Mesendoderm (in vitro differentiated cells): Measurements from ENCODE around the gene EFNA1.

Source experiments
- DNase-seq: peaks from one replicate; pipeline ENCODE4 v3.0.0; 2013
- H2AK5ac ChIP-seq: 2 replicates; pipeline ENCODE4 v1.6.1; 2013; ENCODE audit warnings: low read length, inconsistent platforms
- H2BK120ac ChIP-seq: 2 replicates; pipeline ENCODE4 v1.6.1; 2013; ENCODE audit warnings: low read depth, mild to moderate bottlenecking, low read length, moderate library complexity, mixed read lengths
- H2BK15ac ChIP-seq: replicated peaks from 2 replicates; pipeline ENCODE4 v1.6.1; 2013; ENCODE audit warnings: low read depth, mild to moderate bottlenecking, moderate library complexity
- H2BK5ac ChIP-seq: 2 replicates; pipeline ENCODE4 v1.6.1; 2013; ENCODE audit warnings: low read length, inconsistent platforms
- H3K18ac ChIP-seq: 2 replicates; pipeline ENCODE4 v1.6.1; 2013; ENCODE audit warnings: mild to moderate bottlenecking, low read length, mixed read lengths
- H3K23ac ChIP-seq: one replicate; pipeline ENCODE4 v1.6.1; 2013; ENCODE audit warnings: low read length
- H3K27ac ChIP-seq: 2 replicates; pipeline ENCODE4 v1.5.1; 2013; ENCODE audit warnings: low read depth, mild to moderate bottlenecking, inconsistent platforms, low read length, moderate library complexity
- H3K27me3 ChIP-seq: 2 replicates; pipeline ENCODE4 v1.6.1; 2013; ENCODE audit warnings: low read length, control low read depth, mild to moderate bottlenecking, inconsistent platforms; ENCODE audit not compliant: insufficient read depth, poor library complexity
- H3K36me3 ChIP-seq: 2 replicates; pipeline ENCODE4 v1.6.1; 2013; ENCODE audit warnings: low read length, inconsistent platforms; ENCODE audit not compliant: control insufficient read depth, insufficient read depth
- H3K4ac ChIP-seq: one replicate; pipeline ENCODE4 v1.6.1; 2013; ENCODE audit warnings: low read depth, mild to moderate bottlenecking, low read length, moderate library complexity
- H3K4me1 ChIP-seq: 2 replicates; pipeline ENCODE4 v1.6.1; 2013; ENCODE audit warnings: low read depth, low read length, inconsistent platforms; ENCODE audit not compliant: control insufficient read depth
- H3K4me2 ChIP-seq: 2 replicates; pipeline ENCODE4 v1.6.1; 2013; ENCODE audit warnings: low read length
- H3K4me3 ChIP-seq: 2 replicates; pipeline ENCODE4 v1.5.1; 2013; ENCODE audit warnings: mild to moderate bottlenecking, low read length
- H3K56ac ChIP-seq: one replicate; pipeline ENCODE4 v1.6.1; 2013; ENCODE audit warnings: low read length
- H3K79me1 ChIP-seq: 2 replicates; pipeline ENCODE4 v1.6.1; 2013; ENCODE audit warnings: low read length, inconsistent platforms
- H3K79me2 ChIP-seq: 2 replicates; pipeline ENCODE4 v1.6.1; 2013; ENCODE audit warnings: mild to moderate bottlenecking, low read length; ENCODE audit not compliant: control insufficient read depth, insufficient read depth
- H3K9ac ChIP-seq: 2 replicates; pipeline ENCODE4 v1.6.1; 2013; ENCODE audit warnings: low read length, inconsistent platforms
- H4K5ac ChIP-seq: one replicate; pipeline ENCODE4 v1.6.1; 2013; ENCODE audit warnings: low read length
- H4K8ac ChIP-seq: one replicate; pipeline ENCODE4 v1.6.1; 2013; ENCODE audit warnings: low read depth, mild to moderate bottlenecking, control low read depth, low read length, moderate library complexity
- WGBS: extraction: QIAGEN DNeasy Blood & Tissue Kit; methylation state at CpG from one replicate; pipeline ENCODE4 v1.1.7; 2013; ENCODE audit warnings: low lambda C conversion rate, missing lambda C conversion rate; ENCODE audit not compliant: insufficient coverage; ENCODE audit errors: extremely low coverage; 5-methylcytosine and 5-hydroxymethylcytosine counted together

The EFNA1 gene

GRCh38 chr1:155092641-155093040 lies 35.0 kb upstream of the EFNA1 start:
- no peak for DNase-seq
- no peak overlapping the region for H2AK5ac ChIP-seq
- H4K5ac ChIP-seq, result no peak overlapping the region
- no peak overlapping the region for H4K8ac ChIP-seq
- H3K27ac ChIP-seq, result no peak overlapping the region
- WGBS, result no CpG with 5 or more reads among the region's 12 CpGs
- H3K56ac ChIP-seq, result no peak overlapping the region
- H3K4me3 ChIP-seq, result no peak overlapping the region
- no peak overlapping the region for H2BK120ac ChIP-seq
- H3K79me2 ChIP-seq, result no peaks in the 10 kb centered on the region
- H3K36me3 ChIP-seq, result no peaks in the 10 kb centered on the region
- no peak overlapping the region for H2BK5ac ChIP-seq
- H3K4me1 ChIP-seq, result no peaks in the 10 kb centered on the region
- H3K27me3 ChIP-seq, result no peaks in the 10 kb centered on the region
- H3K23ac ChIP-seq, result no peak overlapping the region
- H3K9ac ChIP-seq, result no peak overlapping the region
- H3K79me1 ChIP-seq, result no peaks in the 10 kb centered on the region
- H3K4ac ChIP-seq, result no peak overlapping the region
- no peak overlapping the region for H3K18ac ChIP-seq
- H2BK15ac ChIP-seq, result no peak overlapping the region
- H3K4me2 ChIP-seq, result no peak overlapping the region

- Histone ChIP-seq H2AK5ac (no peak overlapping the region), H4K5ac (no peak overlapping the region), H3K4me1 (no peaks in the 10 kb centered on the region), H3K36me3 (no peaks in the 10 kb centered on the region), H2BK5ac (no peak overlapping the region), H3K18ac (no peak overlapping the region), H3K27me3 (no peaks in the 10 kb centered on the region), H3K9ac (no peak overlapping the region), H2BK15ac (no peak overlapping the region), H3K4ac (no peak overlapping the region), H3K79me1 (no peaks in the 10 kb centered on the region), H3K56ac (no peak overlapping the region), H2BK120ac (no peak overlapping the region), H3K23ac (no peak overlapping the region), H4K8ac (no peak overlapping the region), H3K4me2 (no peak overlapping the region), H3K27ac (no peak overlapping the region), H3K79me2 (no peaks in the 10 kb centered on the region), H3K4me3 (no peak overlapping the region)
- DNase-seq, result peak; percentile 70
- WGBS, result no CpG with 5 or more reads among the region's 13 CpGs
Observed at GRCh38 chr1:155093911-155094621, 33.6 kb upstream of the EFNA1 start.

DNA sequence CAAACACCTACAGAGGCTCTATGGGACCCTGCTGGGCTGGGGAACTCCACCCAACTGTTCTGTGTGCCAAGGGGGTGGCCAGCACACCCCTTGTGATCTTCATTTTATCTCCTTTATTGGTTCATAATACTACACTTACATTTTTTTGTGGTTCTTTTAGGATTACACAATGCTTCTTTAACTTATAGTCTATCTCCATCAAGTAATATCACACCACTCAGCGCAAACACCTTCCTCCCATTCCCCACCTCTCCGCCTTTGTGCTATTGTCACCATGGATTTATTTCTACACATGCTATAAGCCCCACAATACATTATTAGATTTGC lies 33.1 kb upstream of the EFNA1 start:
- Histone ChIP-seq H3K4me3 (no peak overlapping the region), H3K79me2 (no peaks in the 10 kb centered on the region), H3K4me1 (no peaks in the 10 kb centered on the region), H3K27ac (no peak overlapping the region), H3K27me3 (no peaks in the 10 kb centered on the region), H4K5ac (no peak overlapping the region), H2BK5ac (no peak overlapping the region), H3K4ac (no peak overlapping the region), H3K36me3 (no peaks in the 10 kb centered on the region), H3K4me2 (no peak overlapping the region), H2BK15ac (no peak overlapping the region), H2BK120ac (no peak overlapping the region), H3K79me1 (no peaks in the 10 kb centered on the region), H3K23ac (no peak overlapping the region), H3K9ac (no peak overlapping the region), H4K8ac (no peak overlapping the region), H3K18ac (no peak overlapping the region), H2AK5ac (no peak overlapping the region), H3K56ac (no peak overlapping the region)
- no CpG with 5 or more reads among the region's 2 CpGs for WGBS
- DNase-seq, result no peak

GRCh38 chr1:155099331-155099730 lies 28.3 kb upstream of the EFNA1 start:
- Histone ChIP-seq H3K4ac (no peak overlapping the region), H3K79me2 (no peaks in the 10 kb centered on the region), H3K4me2 (no peak overlapping the region), H3K23ac (no peak overlapping the region), H4K8ac (no peak overlapping the region), H2BK15ac (no peak overlapping the region), H3K79me1 (no peaks in the 10 kb centered on the region), H2AK5ac (no peak overlapping the region), H3K18ac (no peak overlapping the region), H3K56ac (no peak overlapping the region), H3K4me3 (no peak overlapping the region), H2BK5ac (no peak overlapping the region), H3K27ac (no peak overlapping the region), H3K27me3 (no peaks in the 10 kb centered on the region), H3K36me3 (no peaks in the 10 kb centered on the region), H3K4me1 (no peaks in the 10 kb centered on the region), H3K9ac (no peak overlapping the region), H4K5ac (no peak overlapping the region), H2BK120ac (no peak overlapping the region)
- no peak for DNase-seq
- WGBS, result no CpG with 5 or more reads among the region's 7 CpGs

DNA sequence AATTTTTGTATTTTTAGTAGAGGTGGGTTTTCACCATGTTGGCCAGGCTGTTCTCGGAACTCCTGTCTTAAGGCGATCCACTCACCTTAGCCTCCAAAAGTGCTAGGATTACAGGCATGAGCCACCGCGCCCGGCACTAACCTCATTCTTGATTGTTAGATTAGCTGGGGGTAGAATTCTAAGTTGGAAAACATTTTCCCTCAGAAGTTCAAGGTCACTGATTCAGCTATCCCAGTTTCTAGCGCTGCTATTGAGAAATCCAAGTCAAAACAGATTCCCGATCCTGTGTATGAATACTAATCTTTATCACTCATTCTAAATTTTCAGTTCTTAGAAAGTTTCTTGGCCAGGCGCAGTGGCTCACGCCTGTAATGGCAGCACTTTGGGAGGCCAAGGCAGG lies 24.4 kb upstream of the EFNA1 start:
- H2BK120ac ChIP-seq, result no peak overlapping the region

More for the DNA sequence above, 24.4 kb upstream of the EFNA1 start:
- no peaks in the 10 kb centered on the region for H3K4me1 ChIP-seq
- H3K18ac ChIP-seq, result no peak overlapping the region
- H3K27ac ChIP-seq, result no peak overlapping the region
- no peaks in the 10 kb centered on the region for H3K27me3 ChIP-seq
- H3K23ac ChIP-seq, result no peak overlapping the region
- H3K4me3 ChIP-seq, result no peak overlapping the region
- no peaks in the 10 kb centered on the region for H3K36me3 ChIP-seq
- H3K79me1 ChIP-seq, result no peaks in the 10 kb centered on the region
- no peak overlapping the region for H3K9ac ChIP-seq
- no peaks in the 10 kb centered on the region for H3K79me2 ChIP-seq
- no peak overlapping the region for H2AK5ac ChIP-seq
- H4K5ac ChIP-seq, result no peak overlapping the region
- no peak for DNase-seq
- H3K4me2 ChIP-seq, result no peak overlapping the region
- H2BK5ac ChIP-seq, result no peak overlapping the region
- WGBS, result no CpG with 5 or more reads among the region's 9 CpGs
- H3K4ac ChIP-seq, result no peak overlapping the region
- H4K8ac ChIP-seq, result no peak overlapping the region
- H2BK15ac ChIP-seq, result no peak overlapping the region
- no peak overlapping the region for H3K56ac ChIP-seq
